Dendritic cell treated with granulocyte-macrophage colony-stimulating factor and Interleukin-4, amounts not matched to agents 40 ng/mL and 50 ng/mL, for 4 days (primary cell): ENCODE measurements around the gene WNT5A.

Source experiments
- H3K27ac Mint-ChIP-seq: one replicate; pipeline ENCODE4 v1.8.0; 2022; ENCODE audit warnings: mild to moderate bottlenecking, mixed read lengths
- H3K27me3 Mint-ChIP-seq: one replicate; pipeline ENCODE4 v1.8.0; 2022; ENCODE audit warnings: mild to moderate bottlenecking, mixed read lengths
- H3K36me3 Mint-ChIP-seq: one replicate; pipeline ENCODE4 v1.8.0; 2022; ENCODE audit warnings: low read depth, mixed read lengths
- H3K4me1 Mint-ChIP-seq: one replicate; pipeline ENCODE4 v1.8.0; 2022; ENCODE audit warnings: low read depth, mixed read lengths
- H3K4me3 Mint-ChIP-seq: one replicate; pipeline ENCODE4 v1.8.0; 2022; ENCODE audit warnings: mild to moderate bottlenecking, moderate library complexity, mixed read lengths
- H3K9me3 Mint-ChIP-seq: one replicate; pipeline ENCODE4 v1.8.0; 2022; ENCODE audit warnings: mixed read lengths
- intact Hi-C: fragments of 100-400 bp; cut with micrococcal nuclease; formaldehyde crosslinking; loops from one replicate; pipeline ENCODE4 v1.15.0; 2022

The WNT5A gene

GRCh38 chr3:55439657-55440056, 47.4 kb downstream of the WNT5A start:
- Mint-ChIP-seq H3K4me1 (no peaks in the 10 kb centered on the region), H3K27ac (no peak overlapping the region), H3K4me3 (no peak overlapping the region), H3K27me3 (no peaks in the 10 kb centered on the region), H3K9me3 (no peaks in the 10 kb centered on the region), H3K36me3 (no peaks in the 10 kb centered on the region)
- intact Hi-C loops = no loop called here

- H3K4me3 Mint-ChIP-seq = no peak overlapping the region
- H3K9me3 Mint-ChIP-seq = no peaks in the 10 kb centered on the region
- peaks cover 4% of the 10 kb centered on the region for H3K27me3 Mint-ChIP-seq
- no peaks in the 10 kb centered on the region for H3K36me3 Mint-ChIP-seq
- no peak overlapping the region for H3K27ac Mint-ChIP-seq
- H3K4me1 Mint-ChIP-seq = no peaks in the 10 kb centered on the region
- intact Hi-C loops = no loop called here
These were observed 50.5 kb downstream of the WNT5A start for GRCh38 chr3:55436644-55437043.

- intact Hi-C loops = no loop called here
- Mint-ChIP-seq H3K4me1 (no peaks in the 10 kb centered on the region), H3K27ac (no peak overlapping the region), H3K4me3 (no peak overlapping the region), H3K9me3 (no peaks in the 10 kb centered on the region), H3K36me3 (no peaks in the 10 kb centered on the region), H3K27me3 (peaks cover 4% of the 10 kb centered on the region)
These were observed 51.6 kb downstream of the WNT5A start for GRCh38 chr3:55435491-55435890.

- H3K4me3 Mint-ChIP-seq = no peak overlapping the region
- no peaks in the 10 kb centered on the region for H3K9me3 Mint-ChIP-seq
- no peaks in the 10 kb centered on the region for H3K36me3 Mint-ChIP-seq
- H3K27ac Mint-ChIP-seq = no peak overlapping the region
- H3K4me1 Mint-ChIP-seq = no peaks in the 10 kb centered on the region
- peaks cover 4% of the 10 kb centered on the region for H3K27me3 Mint-ChIP-seq
- intact Hi-C loops = loop anchor here (1.0 to 5.0 kb wide), 2 partner anchors 287 to 818 kb away; no protein-coding TSS in a partner anchor
These were observed 52.3 kb downstream of the WNT5A start for GRCh38 chr3:55434789-55435188.

- H3K27ac Mint-ChIP-seq = no peak overlapping the region
- intact Hi-C loops = loop anchor here (5.0 kb wide), 1 partner anchor 821 kb away; no protein-coding TSS in a partner anchor
These were observed 56.1 kb downstream of the WNT5A start for GRCh38 chr3:55431041-55431440.

GRCh38 chr3:55427739-55428138, 59.4 kb downstream of the WNT5A start:
- Mint-ChIP-seq H3K9me3 (peaks cover 6% of the 10 kb centered on the region), H3K36me3 (no peaks in the 10 kb centered on the region), H3K4me1 (no peaks in the 10 kb centered on the region), H3K27me3 (no peaks in the 10 kb centered on the region), H3K27ac (no peak overlapping the region), H3K4me3 (no peak overlapping the region)
- intact Hi-C loops = no loop called here

More at GRCh38 chr3:55431041-55431440, 56.1 kb downstream of the WNT5A start:
- peaks cover 4% of the 10 kb centered on the region for H3K27me3 Mint-ChIP-seq
- no peaks in the 10 kb centered on the region for H3K36me3 Mint-ChIP-seq
- H3K9me3 Mint-ChIP-seq = no peaks in the 10 kb centered on the region
- no peaks in the 10 kb centered on the region for H3K4me1 Mint-ChIP-seq
- H3K4me3 Mint-ChIP-seq = no peak overlapping the region

- Mint-ChIP-seq H3K27ac (no peak overlapping the region), H3K27me3 (no peaks in the 10 kb centered on the region), H3K36me3 (no peaks in the 10 kb centered on the region), H3K4me3 (no peak overlapping the region), H3K4me1 (no peaks in the 10 kb centered on the region), H3K9me3 (peaks cover 8% of the 10 kb centered on the region)
- intact Hi-C loops = no loop called here
These were observed 60.6 kb downstream of the WNT5A start for GRCh38 chr3:55426486-55426885.

- H3K9me3 Mint-ChIP-seq = peaks cover 8% of the 10 kb centered on the region
- H3K4me1 Mint-ChIP-seq = no peaks in the 10 kb centered on the region
- H3K27me3 Mint-ChIP-seq = no peaks in the 10 kb centered on the region
- H3K4me3 Mint-ChIP-seq = no peak overlapping the region
- intact Hi-C loops = no loop called here
- no peak overlapping the region for H3K27ac Mint-ChIP-seq
- no peaks in the 10 kb centered on the region for H3K36me3 Mint-ChIP-seq
These were observed 63.3 kb downstream of the WNT5A start for GRCh38 chr3:55423782-55424181.

GRCh38 chr3:55417211-55417610, 69.9 kb downstream of the WNT5A start:
- Mint-ChIP-seq H3K4me3 (no peak overlapping the region), H3K9me3 (peaks cover 9% of the 10 kb centered on the region), H3K4me1 (no peaks in the 10 kb centered on the region), H3K27me3 (no peaks in the 10 kb centered on the region), H3K36me3 (no peaks in the 10 kb centered on the region), H3K27ac (no peak overlapping the region)
- intact Hi-C loops = no loop called here

- intact Hi-C loops = no loop called here
- Mint-ChIP-seq H3K4me3 (no peak overlapping the region), H3K9me3 (peaks cover 9% of the 10 kb centered on the region), H3K4me1 (no peaks in the 10 kb centered on the region), H3K27me3 (no peaks in the 10 kb centered on the region), H3K27ac (no peak overlapping the region), H3K36me3 (no peaks in the 10 kb centered on the region)
These were observed 70.7 kb downstream of the WNT5A start for GRCh38 chr3:55416331-55416821.
